Cerebellar nuclear complex (tissue), 1 donor: ENCODE results near the gene CCDC187.

Experiments
- DNase-seq, 2 experiments: peaks; one replicate each; lab custom pipeline; 2025; lab: John Stamatoyannopoulos, UW

The CCDC187 gene

DNA sequence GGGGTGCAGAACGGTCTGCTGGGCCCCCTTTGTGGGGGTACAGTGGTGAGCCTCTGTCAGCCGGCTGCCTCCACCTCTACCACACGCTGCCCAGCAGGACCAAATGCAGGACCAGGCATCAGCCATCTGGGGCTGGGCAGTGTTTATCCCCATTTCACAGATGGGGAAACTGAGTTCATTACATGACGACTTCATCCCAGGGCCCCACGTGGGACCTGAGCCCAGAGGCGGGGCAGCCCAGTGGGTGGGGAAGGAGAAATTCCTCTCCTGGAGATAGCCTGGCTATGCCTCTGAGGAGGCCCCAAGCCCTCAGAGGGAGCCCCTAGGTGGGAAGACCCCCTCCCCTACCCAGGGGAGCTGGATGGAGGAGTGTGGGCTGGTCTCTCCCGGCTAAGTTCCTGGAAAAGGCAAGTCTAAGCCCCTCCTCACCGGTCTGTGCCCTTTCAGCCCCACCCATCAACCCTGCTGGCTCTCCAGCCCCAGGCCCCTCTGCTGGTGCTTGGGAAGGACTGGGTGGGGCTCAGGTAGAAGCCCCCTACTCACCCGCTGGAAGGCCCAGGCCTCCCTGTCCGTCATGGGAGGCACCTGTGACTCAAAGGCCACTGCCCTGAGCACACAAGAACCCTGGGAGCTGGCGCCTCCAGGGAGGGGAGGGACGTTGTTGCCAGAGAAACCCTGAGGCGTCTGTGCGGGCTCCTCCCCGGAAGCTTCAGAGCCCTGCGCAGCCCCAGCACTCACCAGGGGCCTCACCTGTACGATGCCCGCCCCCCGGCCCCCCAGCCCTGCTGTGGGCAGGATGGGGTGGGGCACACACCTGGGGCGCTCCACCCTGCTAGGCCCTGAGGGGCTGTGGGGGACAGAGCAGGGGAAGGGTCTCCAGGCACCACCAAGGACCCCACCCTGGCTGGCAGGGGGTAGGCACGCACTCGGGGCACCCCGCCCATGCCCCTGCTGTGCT lies 7.4 kb upstream of the CCDC187 start:
- no peak for DNase-seq

DNA sequence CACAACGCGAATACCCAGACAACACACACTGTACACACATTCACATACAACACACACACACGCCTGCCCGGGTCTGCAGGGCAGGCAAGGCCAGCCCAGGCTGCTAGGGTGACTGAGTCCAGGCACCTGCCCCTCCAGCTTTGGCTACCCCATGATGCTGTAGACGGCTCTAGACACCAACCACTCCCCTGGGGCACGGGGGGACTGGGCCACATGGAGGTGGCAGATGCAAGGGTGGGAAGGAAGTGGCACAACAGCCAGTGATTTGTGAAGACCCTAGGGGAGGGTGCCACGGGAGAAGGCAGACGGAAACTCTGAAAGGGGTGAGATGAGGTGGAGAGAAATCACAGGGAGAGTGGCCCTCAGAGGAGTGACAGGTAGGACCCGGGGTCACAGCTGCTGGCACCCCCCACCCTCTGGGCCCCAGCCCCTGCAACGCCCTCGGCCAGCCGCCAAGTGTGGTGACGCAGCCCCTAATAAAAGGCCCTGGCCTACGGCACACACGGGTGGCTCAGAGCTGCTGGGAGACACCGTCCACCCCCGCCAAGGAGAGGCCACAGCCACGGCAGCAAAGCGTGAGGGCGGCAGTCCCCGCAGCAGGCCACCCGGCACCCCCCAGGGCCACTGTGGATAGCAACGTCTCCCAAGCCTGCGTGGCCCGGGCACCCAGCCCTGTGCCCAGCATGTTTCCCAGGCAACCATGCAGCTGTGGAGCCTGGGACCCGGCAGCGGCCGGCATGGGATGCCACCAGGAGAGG lies 6.6 kb upstream of the CCDC187 start:
- DNase-seq, result no peak

DNA sequence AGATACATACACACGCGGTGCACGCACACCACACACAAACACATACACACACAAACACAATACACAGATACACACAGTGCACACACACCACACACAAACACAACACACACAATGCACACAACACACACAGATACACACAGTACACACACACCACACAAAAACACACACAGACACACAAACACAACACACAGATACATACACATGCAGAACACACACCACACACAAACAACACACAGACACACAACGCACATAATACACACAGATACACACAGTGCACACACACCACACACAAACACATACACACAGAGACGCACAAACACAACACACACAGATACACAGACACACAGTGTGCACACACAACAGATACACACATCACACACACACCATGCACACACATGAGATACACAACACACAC lies 5.9 kb upstream of the CCDC187 start:
- no peak for DNase-seq

DNA sequence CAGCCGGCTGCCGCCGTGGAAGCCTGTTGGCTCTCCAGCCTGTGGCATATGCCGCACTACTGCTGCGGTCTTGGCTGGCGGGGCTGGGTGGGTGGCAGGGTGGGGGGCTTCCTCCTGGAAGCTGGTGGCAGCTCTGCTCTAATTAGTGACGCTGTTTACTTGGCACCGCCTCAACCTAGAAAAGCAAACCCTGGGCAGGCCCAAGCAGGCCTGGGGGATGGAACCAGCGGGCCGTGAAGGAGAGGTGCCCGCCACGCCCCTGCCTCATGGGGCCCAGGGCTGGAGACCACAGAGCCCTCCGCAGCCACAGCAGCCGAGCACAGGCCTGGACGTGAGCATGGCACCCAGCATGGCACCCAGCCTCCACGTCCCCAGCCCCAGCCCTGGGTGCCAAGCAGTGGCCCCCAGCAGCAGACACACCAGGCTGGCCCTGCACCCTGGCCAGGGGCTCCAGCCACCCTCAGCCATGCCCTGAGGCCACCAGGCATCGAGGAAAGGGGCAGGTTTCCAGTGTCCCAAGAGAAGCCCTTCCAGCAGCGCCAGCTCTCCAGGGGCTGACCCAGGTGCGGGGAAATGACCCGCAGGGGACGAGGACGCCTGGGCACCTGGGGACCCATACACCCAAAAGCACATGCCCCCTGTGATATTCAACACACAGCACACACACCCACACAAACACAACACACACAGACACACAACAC lies 5.4 kb upstream of the CCDC187 start:
- no peak for DNase-seq

DNA sequence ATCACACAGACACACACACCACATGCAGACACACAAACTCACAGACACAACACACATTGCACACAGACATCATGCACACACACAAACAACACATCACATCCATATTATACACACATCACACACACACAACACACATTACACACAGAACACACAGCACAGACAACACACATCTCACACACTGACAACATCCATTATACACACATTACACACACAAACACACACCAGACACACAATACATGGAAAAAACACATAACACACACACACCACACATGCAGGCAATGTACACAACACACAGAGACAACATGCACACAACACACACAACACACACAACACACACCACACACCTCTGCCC lies 4.8 kb upstream of the CCDC187 start:
- no peak for DNase-seq

DNA sequence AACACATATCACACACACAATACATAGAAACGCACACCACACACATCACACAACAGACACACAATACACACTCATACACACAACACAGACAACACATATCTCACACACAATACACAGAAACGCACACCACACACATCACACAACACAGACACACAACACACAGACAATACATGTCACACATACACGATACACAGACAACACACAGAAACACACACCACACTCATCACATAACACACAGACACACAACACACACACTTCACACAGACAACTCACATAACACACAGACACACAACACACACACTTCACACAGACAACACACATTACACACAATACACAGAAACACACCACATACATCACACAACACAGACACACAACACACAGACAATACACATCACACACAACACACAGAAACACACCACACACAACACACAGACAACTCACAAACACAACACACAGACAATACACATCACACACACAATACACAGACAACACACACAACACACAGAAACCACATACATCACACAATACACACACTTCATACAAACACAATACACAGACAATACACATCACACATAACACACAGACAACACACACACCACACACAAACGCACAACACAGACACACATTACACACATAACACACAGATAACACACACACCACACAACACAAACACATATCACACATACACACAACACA lies 4.3 kb upstream of the CCDC187 start:
- DNase-seq, result no peak

DNA sequence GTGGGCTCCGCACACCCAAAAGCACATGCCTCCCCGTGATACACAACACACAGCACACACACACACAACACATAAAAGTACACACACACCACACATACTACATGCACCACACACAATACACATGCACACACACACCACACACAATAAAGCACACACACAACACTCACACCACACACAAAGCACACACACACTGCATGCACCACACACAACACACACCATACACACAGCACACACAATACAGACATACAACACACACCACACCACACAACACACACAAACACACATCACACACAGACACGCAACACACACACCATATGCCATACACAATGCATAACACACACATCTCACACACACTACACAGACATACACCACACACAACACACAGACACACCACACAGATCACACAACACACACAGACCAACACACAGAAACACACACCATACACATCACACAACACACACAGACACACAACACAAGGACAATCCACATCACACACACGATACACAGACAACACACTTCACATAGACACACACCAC lies 3.4 kb upstream of the CCDC187 start:
- DNase-seq, result no peak

DNA sequence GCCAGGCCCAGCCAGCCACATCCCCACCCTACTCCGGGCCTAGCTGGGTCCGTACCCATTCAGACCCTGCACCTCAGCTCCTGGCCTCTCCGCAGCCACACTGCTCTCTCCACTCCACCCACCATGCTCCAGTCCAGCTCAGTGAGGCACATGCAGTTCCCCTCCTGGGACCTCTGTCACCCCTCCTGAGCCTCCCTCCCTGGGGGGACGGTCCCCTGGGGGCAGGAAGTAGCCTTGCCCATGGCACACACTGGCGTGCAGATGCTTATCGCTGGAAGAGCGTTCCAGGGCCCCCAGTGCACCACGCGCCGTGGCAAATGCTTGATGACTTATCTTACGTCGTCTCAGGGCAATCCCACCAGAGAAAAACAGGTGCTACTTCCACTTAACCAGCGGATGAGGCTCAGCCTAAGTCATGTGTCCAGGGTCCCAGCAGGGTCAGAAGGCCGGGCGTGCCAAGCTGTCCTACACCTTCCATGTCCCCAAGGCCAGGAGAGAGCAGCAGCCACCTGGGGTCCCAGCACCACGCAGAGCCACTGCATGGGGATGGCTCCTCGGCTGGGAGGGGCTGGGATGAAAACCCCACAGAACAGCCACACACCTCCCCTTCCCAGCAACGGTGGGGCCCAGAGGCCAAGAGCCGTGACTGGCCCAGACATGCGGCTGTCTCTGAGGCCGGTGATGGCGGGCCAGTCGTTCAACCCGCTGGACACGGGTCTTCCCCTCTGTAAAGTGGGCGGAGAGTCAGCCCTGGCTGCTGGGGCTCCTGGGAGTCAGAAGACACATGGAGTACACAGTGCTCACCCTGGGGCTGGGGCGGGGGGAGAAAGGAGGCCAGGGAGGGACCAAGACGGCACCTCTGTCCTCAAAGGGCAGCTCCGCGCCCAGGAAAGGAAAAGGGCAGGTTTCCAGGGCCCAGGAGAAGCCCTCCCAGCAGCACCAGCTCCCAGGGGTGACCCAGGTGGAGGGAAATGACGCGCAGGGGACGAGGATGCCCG lies 2.6 kb upstream of the CCDC187 start:
- no peak for DNase-seq

DNA sequence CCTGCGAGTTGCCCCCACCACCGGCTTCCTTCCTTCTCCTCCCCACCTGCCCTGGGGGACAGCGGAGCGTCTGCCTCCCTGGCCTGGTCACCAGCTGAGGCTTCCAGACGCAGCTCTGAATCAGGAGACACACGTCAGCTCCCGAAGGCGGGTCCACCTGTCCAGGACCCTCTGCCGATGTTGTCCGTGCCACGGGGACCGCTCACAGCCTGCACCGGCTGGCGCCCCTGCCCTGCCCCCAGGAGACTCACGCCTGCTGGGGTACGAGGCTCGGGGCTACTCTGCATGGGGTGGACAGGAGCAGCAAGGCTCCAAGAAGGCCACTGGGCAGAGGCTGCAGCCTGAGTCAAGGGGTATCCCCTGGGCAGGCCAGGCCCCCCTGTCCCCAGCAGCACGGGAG lies 1.9 kb upstream of the CCDC187 start:
- no peak for DNase-seq

DNA sequence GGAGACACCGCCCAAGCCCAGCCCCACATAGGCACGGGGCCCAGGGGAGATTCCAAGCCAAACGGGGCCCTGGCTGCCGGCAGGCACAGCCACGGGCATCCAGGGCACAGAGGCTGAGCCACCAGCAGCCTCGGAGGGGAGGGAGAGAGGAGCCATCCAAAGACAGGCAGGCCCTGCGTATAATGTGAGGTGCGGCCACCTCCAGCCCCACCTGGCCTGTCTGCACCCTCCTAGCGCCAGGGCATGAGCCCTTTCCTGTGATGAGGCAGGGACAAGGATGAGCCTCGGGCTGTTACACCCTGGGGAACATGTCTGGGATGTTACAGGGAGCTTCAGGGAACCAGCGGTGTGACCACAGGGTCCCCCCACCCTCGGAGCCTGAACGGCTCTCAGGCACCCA lies 1.1 kb upstream of the CCDC187 start:
- no peak for DNase-seq

DNA sequence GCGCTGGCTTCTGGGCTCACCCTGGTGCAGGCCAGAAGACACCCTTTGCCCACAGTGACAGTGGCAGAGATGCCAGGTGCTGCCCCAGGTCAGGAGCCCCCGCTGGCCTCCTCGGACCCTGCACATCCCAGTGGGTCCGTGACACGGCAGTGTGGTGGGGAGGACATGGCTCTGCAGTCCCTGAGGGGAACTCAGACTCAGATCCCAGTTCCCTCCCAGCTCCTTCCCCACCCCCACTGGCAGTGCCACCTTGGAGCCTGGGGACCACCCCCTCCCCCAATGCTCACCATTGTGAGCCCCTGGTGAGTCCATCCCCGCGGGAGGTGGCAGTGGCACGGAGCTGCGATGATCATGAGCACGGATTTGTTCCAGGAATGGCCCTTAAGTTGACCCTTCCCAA lies 562 bp upstream of the CCDC187 start:
- DNase-seq, result no peak

DNA sequence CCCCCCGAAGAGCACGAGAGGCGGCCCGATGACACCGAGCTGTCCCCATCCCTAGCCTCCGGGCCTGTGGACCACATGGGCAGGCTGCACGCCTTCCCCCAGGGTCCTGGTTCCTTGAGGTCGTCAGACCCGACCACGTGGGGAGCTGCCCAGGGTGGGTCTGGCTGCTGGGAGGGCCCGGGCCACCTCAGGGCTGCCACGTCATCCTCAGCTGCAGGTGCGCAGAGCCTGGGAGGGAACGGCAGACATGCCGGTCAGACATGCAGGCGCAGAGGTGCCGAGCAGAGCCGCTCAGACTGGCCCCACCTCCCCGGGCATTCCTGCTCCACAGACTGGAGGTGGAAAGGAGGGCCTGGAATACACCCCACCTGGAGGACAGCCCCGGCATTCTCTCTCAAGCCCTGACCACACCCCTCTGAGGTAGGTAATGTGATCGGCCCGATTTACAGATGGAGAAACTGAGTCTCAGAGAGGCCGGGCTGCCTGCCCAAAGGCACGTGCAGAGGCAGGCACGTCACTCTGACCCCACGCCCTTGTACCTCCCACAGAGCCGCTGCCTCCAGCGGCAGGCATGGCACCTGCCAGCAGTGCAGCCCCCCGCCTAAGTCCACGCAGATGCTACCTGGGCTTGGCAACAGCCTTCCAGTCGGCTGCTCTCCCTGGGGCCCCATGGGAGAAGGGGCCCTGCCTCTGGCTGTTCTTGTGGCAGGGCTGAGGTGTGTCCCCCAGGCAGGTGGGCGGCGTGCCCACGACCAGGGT lies 649 bp downstream of the CCDC187 start:
- no peak for DNase-seq

DNA sequence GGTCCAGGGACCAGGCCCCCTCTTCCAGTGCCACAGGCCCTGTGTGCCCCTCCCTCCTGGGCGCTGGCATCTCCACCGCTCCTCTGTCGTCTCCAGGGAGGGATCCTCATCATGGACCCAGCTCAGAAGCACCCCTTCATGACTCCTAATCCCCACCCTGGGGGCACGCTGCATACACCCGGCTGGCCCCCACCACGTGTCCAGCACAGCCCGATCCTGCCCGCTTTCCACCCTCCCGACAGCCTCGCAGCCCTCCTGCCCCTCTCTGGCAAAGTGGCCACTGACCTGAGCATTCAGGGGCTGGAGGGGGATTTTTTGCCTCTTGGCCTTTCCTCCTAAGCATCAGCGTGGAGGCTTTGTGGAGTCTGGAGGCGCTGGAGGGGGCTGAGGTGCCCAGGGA lies 1.4 kb downstream of the CCDC187 start:
- no peak for DNase-seq

DNA sequence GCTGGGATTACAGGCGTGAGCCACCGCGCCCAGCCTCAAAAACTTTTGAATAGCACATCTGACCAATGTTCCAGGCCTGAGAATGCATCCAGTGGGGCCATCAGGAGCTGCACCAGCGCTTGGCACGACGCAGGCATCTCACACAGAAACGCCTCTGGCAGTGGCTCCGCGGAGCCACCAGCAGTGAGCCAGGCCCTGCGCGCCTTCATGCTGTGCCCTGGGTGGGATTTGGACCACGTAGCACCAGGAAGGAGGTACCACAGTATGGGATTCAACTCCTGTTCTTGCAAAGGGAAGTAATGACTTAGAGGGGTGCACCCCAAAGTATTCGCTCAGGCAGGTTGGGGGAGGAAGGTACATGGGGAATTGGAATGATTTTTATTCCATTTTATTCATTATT lies 3.0 kb downstream of the CCDC187 start:
- no peak for DNase-seq

DNA sequence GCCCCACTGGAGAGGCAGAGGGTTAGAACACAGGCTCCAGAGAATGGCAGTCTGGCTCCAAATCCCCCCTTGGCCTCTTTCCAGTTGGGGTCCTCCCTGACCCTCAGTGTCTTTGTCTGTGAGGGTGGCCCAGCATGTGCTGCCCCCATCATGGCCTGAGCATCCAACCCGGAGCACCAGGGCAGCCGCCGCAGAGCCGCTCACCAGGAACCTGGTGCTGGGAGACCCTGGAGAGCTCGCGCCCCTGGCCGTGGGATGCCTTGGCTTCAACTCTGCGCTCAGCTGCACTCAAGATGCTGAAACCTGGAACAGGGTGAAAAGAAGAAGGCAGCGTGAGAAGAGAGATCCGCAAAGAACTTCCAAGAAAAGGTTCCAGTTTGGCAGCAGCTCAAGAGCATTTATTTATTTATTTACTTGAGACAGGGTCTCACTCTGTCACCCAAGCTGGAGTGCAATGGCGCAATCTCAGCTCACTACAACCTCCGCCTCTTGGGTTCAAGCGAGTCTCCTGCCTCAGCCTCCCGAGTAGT lies 3.8 kb downstream of the CCDC187 start:
- DNase-seq, result no peak

DNA sequence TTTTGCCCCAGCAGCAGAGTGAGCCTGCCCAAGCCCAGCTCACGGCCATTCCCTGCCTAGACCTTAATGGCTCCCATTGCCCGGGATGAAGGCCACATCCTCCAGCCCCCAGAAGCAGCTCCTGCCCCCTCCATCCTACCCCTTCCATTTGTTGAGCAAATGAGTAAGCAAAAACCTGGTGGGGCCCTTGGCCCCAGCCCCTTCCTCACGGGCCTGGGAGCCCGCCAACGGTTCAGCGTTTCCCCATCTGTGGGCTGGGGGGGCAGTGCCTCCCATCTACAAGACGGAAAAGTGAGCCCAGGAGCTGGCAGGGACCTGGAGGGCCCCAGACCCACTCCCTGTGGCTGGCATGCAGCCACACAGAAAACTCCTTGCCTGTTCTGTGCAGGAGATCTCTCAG lies 4.4 kb downstream of the CCDC187 start:
- no peak for DNase-seq

DNA sequence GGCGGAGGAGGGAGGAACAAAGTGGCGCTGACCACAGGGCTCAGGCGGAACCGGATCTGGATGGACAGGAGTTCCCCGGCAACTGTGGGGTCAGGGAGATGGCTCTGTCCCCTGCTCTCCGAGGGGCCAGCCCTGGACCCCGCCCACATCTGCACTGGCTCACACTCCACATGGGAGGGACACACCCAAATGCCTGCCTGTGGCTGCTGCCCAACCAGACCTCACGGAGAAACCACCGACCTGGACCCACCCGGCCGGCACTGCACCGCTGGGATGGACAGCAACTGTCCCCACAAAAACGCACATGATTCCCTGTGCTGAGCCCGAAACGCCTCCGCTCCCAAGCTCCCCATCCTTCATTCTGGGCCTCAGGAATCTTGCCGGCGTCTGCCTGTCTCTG lies 4.8 kb downstream of the CCDC187 start:
- DNase-seq, result no peak

DNA sequence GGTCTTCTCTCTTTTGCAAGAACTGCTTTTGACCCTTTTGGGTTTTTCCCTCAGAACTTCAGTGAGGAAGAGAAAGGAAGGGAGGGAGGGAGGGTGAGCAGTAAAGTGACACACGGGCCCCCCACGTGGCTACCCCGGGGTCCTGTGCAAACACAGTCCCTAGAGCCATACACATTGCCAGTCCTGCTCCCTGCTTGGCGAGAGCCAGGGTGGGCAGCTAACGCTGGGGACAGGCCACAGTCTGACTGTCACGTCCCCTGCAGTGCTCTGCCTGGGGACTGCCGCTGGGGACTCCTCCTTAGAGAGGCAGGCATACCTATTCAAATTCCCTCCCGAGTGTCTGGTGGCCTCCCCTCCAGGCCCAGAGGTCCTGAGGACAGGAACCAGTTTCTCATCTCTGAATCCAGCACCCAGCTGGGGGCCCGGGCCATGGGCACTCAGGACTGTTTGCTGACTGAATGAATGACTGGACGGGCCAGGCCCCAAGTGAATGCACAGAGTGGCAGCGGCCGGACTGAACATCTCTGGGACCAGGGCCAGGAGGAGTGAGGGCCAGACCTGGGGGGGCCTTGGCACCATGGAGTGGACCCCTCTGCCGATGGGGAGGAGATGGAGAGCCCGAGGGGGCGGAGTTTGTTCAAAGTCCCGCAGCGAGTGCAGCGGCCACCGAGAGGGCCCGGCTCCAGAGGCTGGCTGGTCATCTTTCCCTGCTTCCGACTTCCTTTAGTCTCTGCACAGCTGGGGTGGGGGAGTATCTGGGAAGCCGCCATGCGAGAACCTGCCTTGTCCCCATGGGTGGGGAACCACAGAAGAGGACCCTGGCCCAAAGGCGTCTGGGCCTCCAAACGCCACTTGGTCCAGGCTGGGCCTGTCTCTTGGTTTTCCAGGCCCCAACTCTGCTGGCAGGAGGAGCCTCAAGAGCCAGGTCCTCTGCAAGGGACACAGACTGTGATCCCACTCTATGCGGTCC lies 5.8 kb downstream of the CCDC187 start:
- DNase-seq, result no peak
